Activated CD4-positive, CD25-positive, alpha-beta regulatory T cell treated with anti-CD3 and anti-CD28 coated beads, Interleukin-2, amount 50 U/mL, for 72 hours (primary cell): ENCODE measurements around the gene PKP3.

Source experiments
- DNase-seq: peaks from one replicate; pipeline ENCODE4 v3.0.0; 2021

Gene PKP3

DNA sequence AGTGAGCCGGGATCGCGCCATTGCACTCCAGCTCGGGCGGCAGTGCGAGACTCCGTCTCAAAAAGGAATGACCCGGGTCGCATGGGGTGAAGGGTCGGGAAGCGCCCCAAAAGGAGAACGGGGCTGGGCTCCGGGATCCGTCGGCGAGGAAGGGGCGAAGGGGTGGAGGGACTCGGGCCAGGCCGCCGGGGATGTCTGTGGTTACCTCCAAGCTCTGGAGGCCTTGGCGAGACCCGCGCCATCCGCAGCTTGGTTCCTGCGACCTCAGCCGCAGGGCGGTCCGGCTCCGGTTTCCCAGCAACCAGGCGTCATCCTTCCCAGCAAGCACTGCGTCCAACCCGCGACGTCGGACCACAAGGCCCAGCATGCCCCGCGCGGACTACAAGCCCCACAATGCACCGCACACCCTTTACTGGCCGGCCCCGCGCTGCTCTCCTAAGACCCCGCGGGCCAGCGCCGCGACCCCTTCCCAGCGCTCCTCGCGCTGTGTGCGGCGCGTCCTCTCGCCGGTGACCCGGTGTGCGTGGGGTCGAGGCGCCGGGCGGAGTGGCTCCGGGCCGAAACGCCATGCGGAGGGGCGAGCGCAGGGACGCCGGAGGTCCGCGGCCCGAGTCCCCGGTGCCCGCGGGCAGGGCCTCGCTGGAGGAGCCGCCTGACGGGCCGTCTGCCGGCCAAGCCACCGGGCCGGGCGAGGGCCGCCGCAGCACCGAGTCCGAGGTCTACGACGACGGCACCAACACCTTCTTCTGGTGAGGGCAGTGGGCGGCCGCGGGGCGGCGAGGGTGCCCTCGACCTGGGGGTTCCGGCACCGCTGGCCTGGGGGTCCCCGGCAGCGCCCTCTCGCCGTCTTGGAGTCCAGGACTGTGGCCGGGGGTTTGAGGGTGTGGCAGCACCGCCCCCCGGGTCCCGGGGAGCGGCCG, 56.1 kb downstream of the PKP3 start, which contains the start of gene PTDSS2:
Gene PTDSS2 (plus strand): TSS at position 391 of the 920 bp plus-strand sequence. CDS start 177 bp downstream, at position 568.
- peak; percentile 93 for DNase-seq

- DNase-seq: peak; percentile 48
These were observed 56.9 kb downstream of the PKP3 start for GRCh38 chr11:450809-451451.

- DNase-seq: no peak
These were observed 57.7 kb downstream of the PKP3 start for GRCh38 chr11:451738-452137.

- DNase-seq: no peak
These were observed 58.3 kb downstream of the PKP3 start for GRCh38 chr11:452203-452744.

DNA sequence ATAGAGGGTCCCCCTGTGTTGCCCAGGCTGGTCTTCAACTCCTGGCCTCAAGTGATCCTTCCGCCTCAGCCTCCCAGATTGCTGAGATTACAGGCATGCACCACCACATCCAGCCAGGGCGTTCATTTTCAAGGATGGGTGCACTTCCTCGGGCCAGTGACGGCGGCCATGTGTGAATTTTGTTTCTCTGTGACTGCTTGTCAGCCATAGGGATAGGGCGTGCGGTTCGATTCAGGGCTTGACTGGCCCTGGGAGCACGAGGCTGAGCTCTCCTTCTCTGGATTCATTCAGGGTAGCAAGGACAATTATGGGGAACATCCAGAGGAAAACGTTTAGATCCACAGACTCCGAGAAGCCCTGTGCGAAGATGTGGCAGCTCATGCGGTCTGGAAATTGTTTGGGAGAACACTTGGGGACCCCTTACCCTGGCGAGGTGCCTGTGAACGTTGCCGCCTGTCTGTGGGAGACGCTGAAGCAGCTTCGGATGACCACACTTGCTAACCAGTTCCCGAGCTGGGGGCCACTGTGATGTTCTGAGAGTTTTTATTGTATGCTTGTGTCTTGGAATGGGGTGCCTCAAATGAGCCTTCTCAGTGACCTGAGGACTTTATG, 59.0 kb downstream of the PKP3 start:
- DNase-seq: no peak

GRCh38 chr11:453564-453963, 59.6 kb downstream of the PKP3 start:
- no peak for DNase-seq

- no peak for DNase-seq
These were observed 60.0 kb downstream of the PKP3 start for GRCh38 chr11:454043-454442.
